GM19468 (cell line): ENCODE data around the gene GAL3ST2.
"Not testable (repeated sequence)": the region's sequence is repeated elsewhere in the genome, so short reads cannot be mapped to it uniquely, and the experiment has no call there.

Experiments used
- ATAC-seq: cut with Tn5 transposase; IDR thresholded peaks from one replicate; pipeline ENCODE4 v1.9.1; 2021; ENCODE audit warnings: mild to moderate bottlenecking, moderate library complexity, moderate number of reproducible peaks; ENCODE audit not compliant: unreplicated experiment; ENCODE audit errors: extremely low read depth

Gene GAL3ST2

GRCh38 chr2:241776336-241777169 is at the start of gene GAL3ST2:
Gene GAL3ST2, plus strand, starts transcription at chr2:241776822. Its CDS starts 134 bp downstream, at chr2:241776956.
- ATAC-seq: no peak

GRCh38 chr2:241728000-241728399 is 48.6 kb upstream of the GAL3ST2 start:
- ATAC-seq: no peak

DNA sequence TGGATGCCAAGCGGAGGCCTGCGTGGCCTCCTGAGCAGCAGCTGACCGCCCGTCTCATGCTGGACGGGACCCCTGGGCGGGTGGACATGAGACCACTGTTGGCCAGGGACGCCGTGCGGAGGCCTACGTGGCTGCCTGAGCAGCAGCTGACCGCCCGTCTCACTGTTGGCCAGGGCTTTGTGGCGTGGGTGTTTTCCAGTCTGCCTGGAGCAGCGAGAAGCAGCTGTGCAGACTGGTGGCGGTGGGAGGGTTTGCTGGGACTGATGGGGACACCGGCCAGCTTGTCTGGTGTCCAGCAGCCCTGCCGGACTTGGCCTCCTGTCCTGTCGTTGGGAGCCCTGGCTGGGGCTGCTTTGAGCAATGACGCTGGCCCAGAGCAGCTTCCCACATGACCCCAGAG is 48.0 kb upstream of the GAL3ST2 start:
- no peak for ATAC-seq

DNA sequence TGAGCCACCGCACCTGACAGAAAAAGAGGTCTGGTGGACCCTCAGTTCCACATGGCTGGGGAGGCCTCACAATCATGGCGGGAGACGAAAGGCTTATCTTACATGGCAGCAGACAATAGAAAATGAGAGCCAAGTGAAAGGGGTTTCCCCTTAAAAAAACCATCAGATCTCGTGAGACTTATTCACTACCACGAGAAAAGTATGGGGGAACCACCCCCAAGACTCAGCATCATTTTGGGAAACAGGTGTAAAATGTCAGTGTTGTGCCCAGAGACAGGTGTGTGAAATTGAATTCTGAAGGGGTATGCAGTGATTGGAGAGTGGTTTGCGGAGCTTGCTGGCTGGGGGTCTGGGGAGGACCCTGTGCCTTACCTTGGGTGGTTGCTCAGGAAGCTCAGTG is 46.8 kb upstream of the GAL3ST2 start:
- no peak for ATAC-seq

GRCh38 chr2:241730671-241731293 is 45.8 kb upstream of the GAL3ST2 start:
- ATAC-seq: no peak

- not testable (repeated sequence) for ATAC-seq
These were observed 44.0 kb upstream of the GAL3ST2 start for GRCh38 chr2:241732513-241733186.

GRCh38 chr2:241733391-241734207 is 43.0 kb upstream of the GAL3ST2 start:
- ATAC-seq: no peak

GRCh38 chr2:241734208-241734466 is 42.5 kb upstream of the GAL3ST2 start:
- no peak for ATAC-seq

GRCh38 chr2:241734467-241735208 is 42.0 kb upstream of the GAL3ST2 start, which contains the start of gene D2HGDH:
Gene D2HGDH, plus strand, starts transcription at chr2:241734630. Its CDS starts 595 bp downstream, at chr2:241735225.
- peak; percentile 33 for ATAC-seq

DNA sequence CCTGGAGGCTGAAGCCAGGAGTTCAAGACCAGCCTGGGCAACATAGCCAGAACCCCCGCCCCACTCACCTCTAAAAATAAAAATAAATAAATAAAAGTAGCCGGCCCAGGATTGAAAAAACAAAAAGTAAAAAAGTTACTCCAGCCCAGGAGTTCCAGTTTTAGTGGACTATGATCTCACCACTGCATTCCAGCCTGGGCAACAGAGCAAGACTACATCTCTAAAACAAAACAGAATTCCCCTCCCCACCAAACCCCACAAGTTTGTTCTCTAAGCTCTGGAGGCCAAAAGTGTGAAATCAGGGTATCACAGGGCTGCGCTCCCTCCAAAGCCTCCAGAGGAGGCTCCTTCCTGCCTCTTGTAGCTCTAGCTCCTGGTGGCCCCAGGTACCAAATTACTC is 40.5 kb upstream of the GAL3ST2 start:
- ATAC-seq: no peak

- ATAC-seq: no peak
These were observed 38.5 kb upstream of the GAL3ST2 start for GRCh38 chr2:241738040-241738686.

- ATAC-seq: no peak
These were observed 37.4 kb upstream of the GAL3ST2 start for GRCh38 chr2:241739177-241739576.

- ATAC-seq: no peak
These were observed 37.0 kb upstream of the GAL3ST2 start for GRCh38 chr2:241739651-241740050.

DNA sequence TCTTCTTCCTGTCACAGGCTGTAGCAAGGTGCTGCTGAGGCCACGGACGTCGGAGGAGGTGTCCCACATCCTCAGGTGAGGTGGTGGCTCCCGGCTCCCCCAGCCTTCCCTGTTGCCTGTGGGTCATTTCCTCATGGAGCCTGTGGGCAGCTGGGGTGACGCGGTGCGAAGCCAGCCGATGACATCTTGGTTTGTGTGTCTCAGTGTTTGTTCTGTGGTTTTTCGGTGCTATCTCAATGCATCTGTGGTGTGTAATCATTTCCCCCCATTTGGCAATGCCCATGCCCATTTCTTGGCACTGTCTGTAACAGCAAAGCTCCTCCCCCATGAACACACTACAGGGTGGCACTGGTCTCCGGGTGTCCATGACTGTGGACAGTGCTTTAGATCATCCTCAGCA is 35.6 kb upstream of the GAL3ST2 start:
- no peak for ATAC-seq

GRCh38 chr2:241742320-241742939 is 34.2 kb upstream of the GAL3ST2 start:
- ATAC-seq: no peak

GRCh38 chr2:241743008-241743407 is 33.6 kb upstream of the GAL3ST2 start:
- not testable (repeated sequence) for ATAC-seq

DNA sequence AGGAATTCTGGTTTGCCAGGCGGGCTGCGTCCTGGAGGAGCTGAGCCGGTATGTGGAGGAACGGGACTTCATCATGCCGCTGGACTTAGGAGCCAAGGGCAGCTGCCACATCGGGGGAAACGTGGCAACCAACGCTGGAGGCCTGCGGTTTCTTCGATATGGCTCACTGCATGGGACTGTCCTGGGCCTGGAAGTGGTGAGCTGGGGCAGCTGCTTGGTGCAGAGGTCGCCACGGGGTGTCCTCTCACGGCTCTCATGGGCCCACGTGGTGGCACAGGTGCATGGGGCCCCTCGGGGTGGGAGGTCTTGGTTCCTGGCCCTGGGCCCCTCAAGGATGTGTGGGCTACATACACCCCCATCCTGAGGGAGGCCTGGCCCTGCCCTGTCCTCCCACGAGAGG is 33.0 kb upstream of the GAL3ST2 start:
- ATAC-seq: no peak

DNA sequence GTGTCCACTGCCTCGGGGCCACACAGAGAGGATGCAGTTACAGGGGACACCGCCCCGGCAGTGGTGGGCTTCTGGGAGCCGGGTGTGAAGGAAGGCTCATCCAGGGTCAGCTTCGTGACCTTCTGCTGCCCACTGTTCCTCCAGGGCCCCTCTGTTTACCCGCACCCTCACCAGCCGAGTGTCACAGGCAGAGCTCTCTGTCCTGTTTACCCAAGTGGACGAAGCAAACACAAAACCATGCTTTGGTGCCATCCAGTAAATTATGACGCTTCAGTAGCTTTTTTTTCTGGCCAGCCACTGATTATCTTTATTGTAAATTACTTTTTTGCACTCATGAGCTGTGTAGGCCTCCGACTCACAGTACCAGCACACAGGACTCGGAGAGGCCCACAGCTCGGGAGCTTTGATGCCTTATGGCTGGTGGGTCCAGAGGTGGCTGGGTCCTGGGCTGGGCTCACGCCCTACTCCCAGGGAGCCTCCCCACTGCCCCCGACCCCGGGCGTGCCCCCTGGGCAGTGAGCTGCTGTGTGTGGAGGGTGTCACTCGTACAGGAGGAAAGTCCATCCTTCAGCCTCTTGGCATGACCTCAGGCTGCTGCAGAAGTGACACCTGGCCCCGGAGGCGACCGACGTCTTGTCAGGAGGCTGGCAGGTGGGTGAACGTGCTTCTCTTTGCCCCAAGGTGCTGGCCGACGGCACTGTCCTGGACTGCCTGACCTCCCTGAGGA is 32.4 kb upstream of the GAL3ST2 start:
- ATAC-seq: no peak
